ENCODE measurements around the gene TMEM62. TPM values are rescaled to one million over a fixed set of nuclear protein-coding genes. Genes with fewer than 3 reads are reported as not detected.

TMEM62 gene
- total and polyA plus RNA-seq, 10 of the 15 experiments (the other 5 are each of a cell fraction or from before 2014, with no cell fraction given) = 7.0 to 26.8 (median 14.9) TPM

DNA sequence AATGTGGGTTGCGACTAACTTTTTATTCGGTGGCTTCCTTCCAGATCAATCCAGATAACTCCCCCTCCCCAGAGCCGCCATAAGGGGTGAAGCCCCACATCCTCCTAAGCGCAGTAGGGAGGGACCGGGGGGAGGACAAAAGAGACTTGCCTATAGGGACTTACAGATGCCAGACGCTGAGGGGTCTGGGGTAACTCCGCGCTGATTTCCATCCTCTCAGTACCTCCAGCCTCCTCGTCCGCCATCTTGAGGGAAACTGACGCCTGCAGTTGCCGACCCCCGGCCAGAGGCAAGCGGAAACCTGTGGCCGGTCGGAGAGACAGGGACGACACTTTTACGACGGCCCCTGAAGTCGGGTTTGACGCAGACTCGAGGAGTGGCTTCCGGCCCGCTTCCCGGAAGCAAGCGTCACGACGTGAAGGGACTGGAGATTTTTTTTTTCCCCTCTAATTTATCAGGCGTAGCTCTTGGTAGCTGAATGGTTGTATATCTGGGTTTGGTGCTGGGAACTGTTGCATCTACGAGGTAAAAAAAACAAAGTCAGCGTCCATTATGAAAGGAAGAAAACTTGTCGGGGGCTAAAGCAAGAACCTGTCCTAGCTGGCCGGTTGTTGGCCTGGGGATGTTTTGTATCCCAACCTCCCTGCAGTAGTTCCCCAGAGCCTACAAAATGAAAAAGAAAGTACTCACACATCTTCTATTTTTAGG, 27.5 kb upstream of the TMEM62 start, which contains the start of gene UBR1 (continued):
- no peak for TF ChIP-seq SREBF1 (IDR thresholded peaks at IDR 0.05; ENCODE audit: low read length)
- peak; percentile 85; the same call in 1 of the 2 replicates for TF ChIP-seq CBFB (IDR thresholded peaks at IDR 0.05; ENCODE audit: low read depth)
- no peak for TF ChIP-seq EED (IDR thresholded peaks at IDR 0.05; ENCODE audit: low read depth)
- peak; percentile 90 for TF ChIP-seq POLR2AphosphoS5 (IDR thresholded peaks at IDR 0.05; ENCODE audit: low read length)
- no peak for TF ChIP-seq CHD1 (IDR thresholded peaks at IDR 0.05; ENCODE audit: low read depth, low read length)
- TF ChIP-seq, protein P1, sequence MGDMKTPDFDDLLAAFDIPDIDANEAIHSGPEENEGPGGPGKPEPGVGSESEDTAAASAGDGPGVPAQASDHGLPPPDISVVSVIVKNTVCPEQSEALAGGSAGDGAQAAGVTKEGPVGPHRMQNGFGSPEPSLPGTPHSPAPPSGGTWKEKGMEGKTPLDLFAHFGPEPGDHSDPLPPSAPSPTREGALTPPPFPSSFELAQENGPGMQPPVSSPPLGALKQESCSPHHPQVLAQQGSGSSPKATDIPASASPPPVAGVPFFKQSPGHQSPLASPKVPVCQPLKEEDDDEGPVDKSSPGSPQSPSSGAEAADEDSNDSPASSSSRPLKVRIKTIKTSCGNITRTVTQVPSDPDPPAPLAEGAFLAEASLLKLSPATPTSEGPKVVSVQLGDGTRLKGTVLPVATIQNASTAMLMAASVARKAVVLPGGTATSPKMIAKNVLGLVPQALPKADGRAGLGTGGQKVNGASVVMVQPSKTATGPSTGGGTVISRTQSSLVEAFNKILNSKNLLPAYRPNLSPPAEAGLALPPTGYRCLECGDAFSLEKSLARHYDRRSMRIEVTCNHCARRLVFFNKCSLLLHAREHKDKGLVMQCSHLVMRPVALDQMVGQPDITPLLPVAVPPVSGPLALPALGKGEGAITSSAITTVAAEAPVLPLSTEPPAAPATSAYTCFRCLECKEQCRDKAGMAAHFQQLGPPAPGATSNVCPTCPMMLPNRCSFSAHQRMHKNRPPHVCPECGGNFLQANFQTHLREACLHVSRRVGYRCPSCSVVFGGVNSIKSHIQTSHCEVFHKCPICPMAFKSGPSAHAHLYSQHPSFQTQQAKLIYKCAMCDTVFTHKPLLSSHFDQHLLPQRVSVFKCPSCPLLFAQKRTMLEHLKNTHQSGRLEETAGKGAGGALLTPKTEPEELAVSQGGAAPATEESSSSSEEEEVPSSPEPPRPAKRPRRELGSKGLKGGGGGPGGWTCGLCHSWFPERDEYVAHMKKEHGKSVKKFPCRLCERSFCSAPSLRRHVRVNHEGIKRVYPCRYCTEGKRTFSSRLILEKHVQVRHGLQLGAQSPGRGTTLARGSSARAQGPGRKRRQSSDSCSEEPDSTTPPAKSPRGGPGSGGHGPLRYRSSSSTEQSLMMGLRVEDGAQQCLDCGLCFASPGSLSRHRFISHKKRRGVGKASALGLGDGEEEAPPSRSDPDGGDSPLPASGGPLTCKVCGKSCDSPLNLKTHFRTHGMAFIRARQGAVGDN (IDR thresholded peaks at IDR 0.05) = 0 out of 2 replicates have a peak, but pooled peaks have one; percentile 60
- no peak for TF ChIP-seq SMARCA5 (IDR thresholded peaks at IDR 0.05)
- no peak for TF ChIP-seq TARDBP (IDR thresholded peaks at IDR 0.05; ENCODE audit: borderline replicate concordance)
- TF ChIP-seq SMAD1 (IDR thresholded peaks at IDR 0.05; ENCODE audit: low read depth, partially characterized antibody) = peak; percentile 56
- TF ChIP-seq, protein P2, sequence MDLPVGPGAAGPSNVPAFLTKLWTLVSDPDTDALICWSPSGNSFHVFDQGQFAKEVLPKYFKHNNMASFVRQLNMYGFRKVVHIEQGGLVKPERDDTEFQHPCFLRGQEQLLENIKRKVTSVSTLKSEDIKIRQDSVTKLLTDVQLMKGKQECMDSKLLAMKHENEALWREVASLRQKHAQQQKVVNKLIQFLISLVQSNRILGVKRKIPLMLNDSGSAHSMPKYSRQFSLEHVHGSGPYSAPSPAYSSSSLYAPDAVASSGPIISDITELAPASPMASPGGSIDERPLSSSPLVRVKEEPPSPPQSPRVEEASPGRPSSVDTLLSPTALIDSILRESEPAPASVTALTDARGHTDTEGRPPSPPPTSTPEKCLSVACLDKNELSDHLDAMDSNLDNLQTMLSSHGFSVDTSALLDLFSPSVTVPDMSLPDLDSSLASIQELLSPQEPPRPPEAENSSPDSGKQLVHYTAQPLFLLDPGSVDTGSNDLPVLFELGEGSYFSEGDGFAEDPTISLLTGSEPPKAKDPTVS (IDR thresholded peaks at IDR 0.05; ENCODE audit: low read depth, low read length) = 0 out of 2 replicates have a peak, but pooled peaks have one; percentile 12
- TF ChIP-seq STAT1 (conservative IDR thresholded peaks at IDR 0.05) = no peak; the same call in 1 of the 2 replicates
- TF ChIP-seq BMI1 (IDR thresholded peaks at IDR 0.05; ENCODE audit: borderline replicate concordance) = no peak
- TF ChIP-seq IKZF2 (IDR thresholded peaks at IDR 0.05) = peak in 1 of 2 experiments; percentile 27; a peak in 1 of 4 replicates
- TF ChIP-seq FOXM1 (IDR thresholded peaks at IDR 0.05; ENCODE audit: low read depth, low read length) = no peak
- no peak for TF ChIP-seq SUPT20H (IDR thresholded peaks at IDR 0.05; ENCODE audit: borderline replicate concordance, control insufficient read depth, low read depth, low read length)
- TF ChIP-seq CEBPB (IDR thresholded peaks at IDR 0.05; ENCODE audit: borderline replicate concordance in 1 of 2, low read depth in 2 of 2, low read length in 2 of 2) = no peak
- peak; percentile 26; the same call in 1 of the 2 replicates for TF ChIP-seq BACH1 (IDR thresholded peaks at IDR 0.05; ENCODE audit: borderline replicate concordance)
- TF ChIP-seq EZH2 (IDR thresholded peaks at IDR 0.05; ENCODE audit: borderline replicate concordance, control insufficient read depth, low read depth, low read length) = no peak
- TF ChIP-seq SREBF2 (IDR thresholded peaks at IDR 0.05; ENCODE audit: low read length) = peak; percentile 30; the same call in 1 of the 2 replicates
- TF ChIP-seq TBL1XR1 (IDR thresholded peaks at IDR 0.05; ENCODE audit: low read depth, low read length) = no peak
- TF ChIP-seq, protein P3, sequence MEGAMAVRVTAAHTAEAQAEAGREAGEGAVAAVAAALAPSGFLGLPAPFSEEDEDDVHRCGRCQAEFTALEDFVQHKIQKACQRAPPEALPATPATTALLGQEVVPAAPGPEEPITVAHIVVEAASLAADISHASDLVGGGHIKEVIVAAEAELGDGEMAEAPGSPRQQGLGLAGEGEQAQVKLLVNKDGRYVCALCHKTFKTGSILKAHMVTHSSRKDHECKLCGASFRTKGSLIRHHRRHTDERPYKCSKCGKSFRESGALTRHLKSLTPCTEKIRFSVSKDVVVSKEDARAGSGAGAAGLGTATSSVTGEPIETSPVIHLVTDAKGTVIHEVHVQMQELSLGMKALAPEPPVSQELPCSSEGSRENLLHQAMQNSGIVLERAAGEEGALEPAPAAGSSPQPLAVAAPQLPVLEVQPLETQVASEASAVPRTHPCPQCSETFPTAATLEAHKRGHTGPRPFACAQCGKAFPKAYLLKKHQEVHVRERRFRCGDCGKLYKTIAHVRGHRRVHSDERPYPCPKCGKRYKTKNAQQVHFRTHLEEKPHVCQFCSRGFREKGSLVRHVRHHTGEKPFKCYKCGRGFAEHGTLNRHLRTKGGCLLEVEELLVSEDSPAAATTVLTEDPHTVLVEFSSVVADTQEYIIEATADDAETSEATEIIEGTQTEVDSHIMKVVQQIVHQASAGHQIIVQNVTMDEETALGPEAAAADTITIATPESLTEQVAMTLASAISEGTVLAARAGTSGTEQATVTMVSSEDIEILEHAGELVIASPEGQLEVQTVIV (IDR thresholded peaks at IDR 0.05; ENCODE audit: borderline replicate concordance, partially characterized antibody) = peak; percentile 98

Data from GM12878 (cell line).